Loucy (cell line): ENCODE measurements around the gene CCDC92.
A peak's percentile ranks its signal among the peaks of the same experiment; 100 is the strongest.

ENCODE experiments used
- H2AFZ ChIP-seq: fragments of 200-600 bp; sonication (generic); 2 replicates; pipeline ENCODE4 v1.6.0; 2016; ENCODE audit warnings: antibody characterized with exemption, mild to moderate bottlenecking, low read length, moderate library complexity
- H3F3A ChIP-seq: fragments of 200-600 bp; 2 replicates; pipeline ENCODE4 v1.6.0; 2016; ENCODE audit warnings: antibody characterized with exemption, low read depth, mild to moderate bottlenecking
- H3K27me3 ChIP-seq: fragments of 200-600 bp; sonication (generic); 2 replicates; pipeline ENCODE4 v1.6.1; 2014; ENCODE audit warnings: low read length, mild to moderate bottlenecking; ENCODE audit not compliant: insufficient read depth, poor library complexity, severe bottlenecking
- H3K36me3 ChIP-seq: fragments of 200-600 bp; sonication (generic); 2 replicates; pipeline ENCODE4 v1.6.1; 2016; ENCODE audit warnings: low read length; ENCODE audit not compliant: insufficient read depth
- H3K4me1 ChIP-seq: fragments of 200-600 bp; sonication (generic); 2 replicates; pipeline ENCODE4 v1.5.1; 2014; ENCODE audit warnings: low read length, mild to moderate bottlenecking; ENCODE audit not compliant: insufficient read depth, poor library complexity, severe bottlenecking
- H3K4me2 ChIP-seq: fragments of 200-600 bp; sonication (generic); 2 replicates; pipeline ENCODE4 v1.6.0; 2014; ENCODE audit warnings: antibody characterized with exemption, low read length, low read depth, mild to moderate bottlenecking; ENCODE audit not compliant: poor library complexity, severe bottlenecking
- H3K4me3 ChIP-seq: fragments of 200-600 bp; sonication (generic); 2 replicates; pipeline ENCODE4 v1.5.1; 2014; ENCODE audit warnings: low read length, mild to moderate bottlenecking, mixed read lengths; ENCODE audit not compliant: poor library complexity, severe bottlenecking
- H3K79me2 ChIP-seq: fragments of 200-600 bp; sonication (generic); 2 replicates; pipeline ENCODE4 v1.6.1; 2014; ENCODE audit warnings: low read length; ENCODE audit not compliant: insufficient read depth
- H3K9ac ChIP-seq: fragments of 200-600 bp; sonication (generic); 2 replicates; pipeline ENCODE4 v1.6.0; 2014; ENCODE audit warnings: mild to moderate bottlenecking, low read depth, low read length, moderate library complexity; ENCODE audit not compliant: poor library complexity, severe bottlenecking
- H3K9me2 ChIP-seq: fragments of 200-600 bp; sonication (generic); replicated peaks from 2 replicates; pipeline ENCODE4 v1.6.1; 2016; ENCODE audit warnings: low read depth, low read length, mixed read lengths
- H3K9me3 ChIP-seq: fragments of 200-600 bp; sonication (generic); 2 replicates; pipeline ENCODE4 v1.6.1; 2014; ENCODE audit warnings: mild to moderate bottlenecking, antibody characterized with exemption, low read length, low read depth; ENCODE audit not compliant: insufficient read depth
- H4K20me1 ChIP-seq: fragments of 200-600 bp; sonication (generic); 2 replicates; pipeline ENCODE4 v1.6.0; 2014; ENCODE audit warnings: antibody characterized with exemption, low read length, mild to moderate bottlenecking; ENCODE audit not compliant: insufficient read depth, poor library complexity, severe bottlenecking
- CTCF ChIP-seq: fragments of 200-600 bp; sonication (generic); conservative IDR thresholded peaks from 2 replicates; pipeline ENCODE4 v1.5.1; 2014; ENCODE audit warnings: mild to moderate bottlenecking, antibody characterized with exemption, low read length
- EZH2phosphoT487 ChIP-seq: fragments of 200-600 bp; IDR thresholded peaks from 2 replicates; pipeline ENCODE4 v1.6.1; 2018; ENCODE audit warnings: antibody characterized with exemption, mild to moderate bottlenecking, moderate library complexity, borderline replicate concordance

Gene CCDC92

GRCh38 chr12:123907726-123908476 lies 64.7 kb downstream of the CCDC92 start:
- H3K4me3 ChIP-seq, result no peak overlapping the region
- no peak overlapping the region for H2AFZ ChIP-seq

DNA sequence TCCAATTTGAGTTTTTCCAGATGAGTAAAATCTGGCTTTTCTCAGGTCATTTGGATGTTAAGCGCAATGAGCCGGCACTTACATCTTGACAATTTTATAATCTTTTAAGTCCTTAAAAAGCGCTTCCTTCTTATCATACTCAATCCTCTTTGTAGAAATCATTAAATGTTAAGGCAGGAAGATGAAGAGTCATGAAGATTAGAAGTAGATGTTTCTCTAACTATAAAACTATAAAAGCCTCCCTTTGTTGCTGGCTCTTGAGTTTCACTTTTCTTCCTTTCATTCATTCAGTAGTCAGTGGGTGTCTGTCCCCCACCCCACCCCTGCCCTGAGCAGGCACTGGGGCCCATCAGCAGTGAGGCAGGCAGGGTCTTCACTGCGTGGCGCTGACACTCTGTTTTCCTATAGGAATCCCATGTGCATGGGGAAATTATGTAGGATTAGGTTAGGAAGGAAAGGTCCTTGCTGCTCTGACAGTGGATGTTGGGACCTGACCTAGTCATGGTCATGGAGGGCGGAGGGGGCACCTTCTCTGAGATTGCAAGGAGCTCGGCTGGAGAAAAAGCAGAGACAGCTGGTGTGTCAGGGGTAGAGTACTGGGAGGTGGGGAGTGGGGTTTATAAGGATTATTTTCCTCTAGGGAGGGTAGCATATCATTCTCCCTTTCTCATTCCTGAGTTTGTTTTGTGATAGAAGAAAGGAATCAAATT lies 65.8 kb downstream of the CCDC92 start:
- Histone ChIP-seq H3K36me3 (no peaks in the 10 kb centered on the region), H3K4me3 (no peak overlapping the region), H3K4me1 (no peaks in the 10 kb centered on the region), H3K9me2 (no peaks in the 10 kb centered on the region), H3K9ac (no peak overlapping the region), H3F3A (peaks cover 9% of the 10 kb centered on the region), H3K4me2 (no peak overlapping the region), H2AFZ (no peak overlapping the region), H4K20me1 (no peaks in the 10 kb centered on the region), H3K27me3 (no peaks in the 10 kb centered on the region), H3K9me3 (no peaks in the 10 kb centered on the region), H3K79me2 (no peaks in the 10 kb centered on the region)
- TF ChIP-seq CTCF, result no peak
- TF ChIP-seq EZH2phosphoT487, result no peak

More at GRCh38 chr12:123907726-123908476, 64.7 kb downstream of the CCDC92 start:
- H3K4me2 ChIP-seq, result no peak overlapping the region
- TF ChIP-seq EZH2phosphoT487 (no peak), CTCF (no peak)
- no peaks in the 10 kb centered on the region for H3K36me3 ChIP-seq
- peaks cover 15% of the 10 kb centered on the region for H3F3A ChIP-seq
- H4K20me1 ChIP-seq, result no peaks in the 10 kb centered on the region
- H3K9me2 ChIP-seq, result no peaks in the 10 kb centered on the region
- no peaks in the 10 kb centered on the region for H3K9me3 ChIP-seq
- H3K79me2 ChIP-seq, result no peaks in the 10 kb centered on the region
- no peaks in the 10 kb centered on the region for H3K27me3 ChIP-seq
- H3K9ac ChIP-seq, result no peak overlapping the region
- no peaks in the 10 kb centered on the region for H3K4me1 ChIP-seq

GRCh38 chr12:123905319-123905925 lies 67.2 kb downstream of the CCDC92 start:
- no peak overlapping the region for H3K4me2 ChIP-seq
- H4K20me1 ChIP-seq, result no peaks in the 10 kb centered on the region
- H3K36me3 ChIP-seq, result no peaks in the 10 kb centered on the region
- no peak overlapping the region for H3K9ac ChIP-seq
- no peaks in the 10 kb centered on the region for H3K79me2 ChIP-seq
- no peaks in the 10 kb centered on the region for H3K9me3 ChIP-seq
- H2AFZ ChIP-seq, result no peak overlapping the region
- H3F3A ChIP-seq, result peaks cover 3% of the 10 kb centered on the region; the same call in 1 of the 2 replicates
- TF ChIP-seq EZH2phosphoT487 (no peak), CTCF (peak; percentile 93)
- H3K4me3 ChIP-seq, result no peak overlapping the region
- H3K27me3 ChIP-seq, result no peaks in the 10 kb centered on the region
- no peaks in the 10 kb centered on the region for H3K4me1 ChIP-seq
- no peaks in the 10 kb centered on the region for H3K9me2 ChIP-seq
